Activated CD8-positive, alpha-beta T cell treated with anti-CD3 and anti-CD28 coated beads, Interleukin-2, amount 10 ng/mL, durations not matched to agents 7 days and 5 days (primary cell): ENCODE measurements around the gene PMEL. TPM values are rescaled to one million over a fixed set of nuclear protein-coding genes. Genes with fewer than 3 reads are reported as not detected.

Experiments used
- ATAC-seq: fragments of 150-1000 bp; cut with Tn5 transposase; one replicate; pipeline ENCODE4 v1.10.0; 2021; ENCODE audit warnings: moderate library complexity
- CTCF ChIA-PET: fragments of 350-600 bp; sonication (Branson Sonifier 250); formaldehyde crosslinking; loops from one replicate; lab custom pipeline; 2021; ENCODE audit warnings: antibody characterized with exemption; lab: Charles Lee
- POLR2A ChIA-PET: fragments of 350-600 bp; sonication (Branson Sonifier 250); formaldehyde crosslinking; loops from one replicate; lab custom pipeline; 2021; ENCODE audit warnings: antibody characterized with exemption; lab: Charles Lee
- DNase-seq: peaks from one replicate; pipeline ENCODE4 v3.0.0-alpha.2; 2020
- H3K27ac Mint-ChIP-seq: one replicate; pipeline ENCODE4 v1.8.0; 2021; ENCODE audit warnings: mild to moderate bottlenecking, mixed read lengths
- H3K27me3 Mint-ChIP-seq: one replicate; pipeline ENCODE4 v1.8.0; 2021; ENCODE audit warnings: low read depth, mixed read lengths
- H3K36me3 Mint-ChIP-seq: one replicate; pipeline ENCODE4 v1.8.0; 2021; ENCODE audit warnings: low read depth, mixed read lengths
- H3K4me1 Mint-ChIP-seq: one replicate; pipeline ENCODE4 v1.8.0; 2021; ENCODE audit warnings: low read depth, mixed read lengths
- H3K4me3 Mint-ChIP-seq: one replicate; pipeline ENCODE4 v1.8.0; 2021; ENCODE audit warnings: mild to moderate bottlenecking, mixed read lengths
- H3K9me3 Mint-ChIP-seq: one replicate; pipeline ENCODE4 v1.8.0; 2022; ENCODE audit warnings: mixed read lengths; ENCODE audit not compliant: insufficient read depth
- total RNA-seq, 2 experiments: library from RNA; stranded (reverse); gene quantifications; one replicate each; pipeline ENCODE4 v1.2.3, GENCODE V29; 2021

Gene PMEL
- total RNA-seq, 2 experiments from 2014 or later: 0.10 to 0.55 TPM

- H3K27ac Mint-ChIP-seq: peak overlapping the region; percentile 62
Observed at GRCh38 chr12:55970775-55971174, 4.9 kb upstream of the PMEL start.

GRCh38 chr12:55969356-55969755 lies 3.5 kb upstream of the PMEL start:
- Mint-ChIP-seq H3K27ac (no peak overlapping the region), H3K4me3 (no peak overlapping the region), H3K9me3 (no peaks in the 10 kb centered on the region), H3K27me3 (no peaks in the 10 kb centered on the region), H3K4me1 (peaks cover 33% of the 10 kb centered on the region), H3K36me3 (peaks cover 35% of the 10 kb centered on the region)
- POLR2A ChIA-PET: interaction anchor here (0.9 to 1.1 kb wide), 3 partner anchors 13 to 34 kb away, joined by 3 to 4 read pairs (median 3); no protein-coding TSS in a partner anchor
- ATAC-seq: no peak
- CTCF ChIA-PET: interaction anchor here (2.0 to 3.4 kb wide), 2 partner anchors 27 to 230 kb away, joined by 12 read pairs; no protein-coding TSS in a partner anchor
- DNase-seq: no peak

More at GRCh38 chr12:55970775-55971174, 4.9 kb upstream of the PMEL start:
- H3K4me1 Mint-ChIP-seq: peaks cover 32% of the 10 kb centered on the region
- POLR2A ChIA-PET: no interaction called here
- ATAC-seq (no peak), DNase-seq (no peak)
- H3K36me3 Mint-ChIP-seq: peaks cover 40% of the 10 kb centered on the region
- CTCF ChIA-PET: interaction anchor here (3.4 kb wide), 1 partner anchor 25 kb away, joined by 12 read pairs; no protein-coding TSS in a partner anchor
- H3K4me3 Mint-ChIP-seq: no peak overlapping the region
- H3K27me3 Mint-ChIP-seq: no peaks in the 10 kb centered on the region
- H3K9me3 Mint-ChIP-seq: no peaks in the 10 kb centered on the region

- Mint-ChIP-seq H3K27ac (peak within 1 kb of the TSS; percentile 91), H3K27me3 (no peaks in the 10 kb centered on the region), H3K9me3 (no peaks in the 10 kb centered on the region), H3K4me1 (peaks cover 33% of the 10 kb centered on the region), H3K4me3 (peak within 1 kb of the TSS; percentile 97), H3K36me3 (peaks cover 29% of the 10 kb centered on the region)
- DNase-seq (peak; percentile 95), ATAC-seq (peak; percentile 97)
- CTCF ChIA-PET: interaction anchor here (0.6 to 1.8 kb wide), 3 partner anchors 10 to 27 kb away, joined by 3 to 7 read pairs (median 7); no protein-coding TSS in a partner anchor
- POLR2A ChIA-PET: interaction anchor here (0.7 to 1.7 kb wide), 5 partner anchors 11 to 168 kb away, joined by 3 to 9 read pairs (median 7); no protein-coding TSS in a partner anchor
Observed at GRCh38 chr12:55966408-55967281, 803 bp upstream of the PMEL start, which contains the start of gene CDK2. Gene CDK2 (plus strand): TSS chr12:55966830. CDS start chr12:55967009, 179 bp downstream.

- ChIA-PET POLR2A (interaction anchor here (1.1 kb wide), 1 partner anchor 13 kb away, joined by 3 read pairs; no protein-coding TSS in a partner anchor), CTCF (no interaction called here)
- Mint-ChIP-seq H3K4me1 (peaks cover 30% of the 10 kb centered on the region), H3K27me3 (no peaks in the 10 kb centered on the region), H3K9me3 (no peaks in the 10 kb centered on the region), H3K4me3 (no peak overlapping the region), H3K36me3 (peaks cover 18% of the 10 kb centered on the region), H3K27ac (no peak overlapping the region)
- ATAC-seq (no peak), DNase-seq (no peak)
Observed at GRCh38 chr12:55965240-55965639, 602 bp downstream of the PMEL start.

GRCh38 chr12:55963760-55964159 lies 2.1 kb downstream of the PMEL start:
- POLR2A ChIA-PET: no interaction called here
- H3K4me3 Mint-ChIP-seq: no peak overlapping the region
- no peak for ATAC-seq
- DNase-seq: no peak
- no peaks in the 10 kb centered on the region for H3K27me3 Mint-ChIP-seq
- no peaks in the 10 kb centered on the region for H3K9me3 Mint-ChIP-seq
- CTCF ChIA-PET: no interaction called here
- peaks cover 23% of the 10 kb centered on the region for H3K4me1 Mint-ChIP-seq
- H3K27ac Mint-ChIP-seq: no peak overlapping the region
- H3K36me3 Mint-ChIP-seq: peaks cover 12% of the 10 kb centered on the region

GRCh38 chr12:55957106-55957859 lies 8.6 kb downstream of the PMEL start:
- H3K27me3 Mint-ChIP-seq: no peaks in the 10 kb centered on the region
- ATAC-seq (no peak), DNase-seq (no peak)
- ChIA-PET CTCF (interaction anchor here (0.7 to 2.1 kb wide), 8 partner anchors 11 to 219 kb away, joined by 3 to 8 read pairs (median 4); no protein-coding TSS in a partner anchor), POLR2A (interaction anchor here (0.7 to 5.3 kb wide), 7 partner anchors 10 to 163 kb away, joined by 3 to 20 read pairs (median 3); partner anchors contain the start of gene RAB5B)
- no peaks in the 10 kb centered on the region for H3K9me3 Mint-ChIP-seq
- H3K4me1 Mint-ChIP-seq: peaks cover 2% of the 10 kb centered on the region
- no peak overlapping the region for H3K4me3 Mint-ChIP-seq
- H3K27ac Mint-ChIP-seq: peak overlapping the region; percentile 29
- peaks cover 34% of the 10 kb centered on the region for H3K36me3 Mint-ChIP-seq

- POLR2A ChIA-PET: interaction anchor here (0.7 to 5.3 kb wide), 9 partner anchors 8 to 138 kb away, joined by 3 to 20 read pairs (median 4); partner anchors contain the start of genes ORMDL2, PMEL, RAB5B and SARNP
- CTCF ChIA-PET: interaction anchor here (0.7 to 2.0 kb wide), 15 partner anchors 11 to 217 kb away, joined by 3 to 7 read pairs (median 5); partner anchors contain the start of gene RAB5B
- Mint-ChIP-seq H3K36me3 (peaks cover 47% of the 10 kb centered on the region), H3K4me1 (peaks cover 2% of the 10 kb centered on the region), H3K27ac (peak overlapping the region; percentile 41), H3K9me3 (no peaks in the 10 kb centered on the region), H3K4me3 (no peak overlapping the region), H3K27me3 (no peaks in the 10 kb centered on the region)
- ATAC-seq (peak; percentile 78), DNase-seq (peak; percentile 63)
Observed at GRCh38 chr12:55955800-55956508, 9.9 kb downstream of the PMEL start.

- POLR2A ChIA-PET: interaction anchor here (0.7 to 5.3 kb wide), 9 partner anchors 9 to 137 kb away, joined by 3 to 20 read pairs (median 4); partner anchors contain the start of genes ORMDL2, PMEL, RAB5B and SARNP
- no peak for ATAC-seq
- Mint-ChIP-seq H3K27me3 (no peaks in the 10 kb centered on the region), H3K4me3 (no peak overlapping the region), H3K4me1 (peaks cover 2% of the 10 kb centered on the region), H3K9me3 (no peaks in the 10 kb centered on the region), H3K36me3 (peaks cover 47% of the 10 kb centered on the region), H3K27ac (peak overlapping the region; percentile 39)
- CTCF ChIA-PET: interaction anchor here (0.8 to 2.0 kb wide), 12 partner anchors 10 to 86 kb away, joined by 3 to 7 read pairs (median 5); partner anchors contain the start of gene RAB5B
- no peak for DNase-seq
Observed at GRCh38 chr12:55955344-55955743, 10.5 kb downstream of the PMEL start.

GRCh38 chr12:55946553-55946952 lies 19.3 kb downstream of the PMEL start:
- POLR2A ChIA-PET: interaction anchor here (0.9 to 14.0 kb wide), 5 partner anchors 8 to 18 kb away, joined by 3 to 139 read pairs (median 6); partner anchors contain the start of genes DGKA and PYM1
- ATAC-seq (no peak), DNase-seq (no peak)
- Mint-ChIP-seq H3K27ac (no peak overlapping the region), H3K9me3 (no peaks in the 10 kb centered on the region), H3K4me3 (no peak overlapping the region), H3K4me1 (peaks cover 12% of the 10 kb centered on the region), H3K36me3 (peaks cover 73% of the 10 kb centered on the region), H3K27me3 (no peaks in the 10 kb centered on the region)
- CTCF ChIA-PET: no interaction called here

GRCh38 chr12:55942577-55943136 lies 23.2 kb downstream of the PMEL start:
- no peak for DNase-seq
- ChIA-PET POLR2A (interaction anchor here (1.0 to 14.0 kb wide), 4 partner anchors 9 to 31 kb away, joined by 3 to 139 read pairs (median 4); partner anchors contain the start of genes DGKA, PYM1 and RAB5B), CTCF (interaction anchor here (0.7 to 5.2 kb wide), 6 partner anchors 12 to 205 kb away, joined by 3 to 42 read pairs (median 5); partner anchors contain the start of gene PYM1)
- no peak for ATAC-seq
- Mint-ChIP-seq H3K9me3 (no peaks in the 10 kb centered on the region), H3K4me3 (no peak overlapping the region), H3K27ac (peak overlapping the region; percentile 31), H3K27me3 (no peaks in the 10 kb centered on the region), H3K36me3 (peaks cover 94% of the 10 kb centered on the region), H3K4me1 (peaks cover 45% of the 10 kb centered on the region)
